GM21528 (cell line): Measurements from ENCODE around the gene NEO1.
A peak's percentile ranks its signal among the peaks of the same experiment; 100 is the strongest.

Experiments used
- ATAC-seq: cut with Tn5 transposase; IDR thresholded peaks from one replicate; pipeline ENCODE4 v1.9.1; 2021; ENCODE audit warnings: mild to moderate bottlenecking, moderate library complexity; ENCODE audit not compliant: unreplicated experiment, low FRiP score

Gene NEO1

DNA sequence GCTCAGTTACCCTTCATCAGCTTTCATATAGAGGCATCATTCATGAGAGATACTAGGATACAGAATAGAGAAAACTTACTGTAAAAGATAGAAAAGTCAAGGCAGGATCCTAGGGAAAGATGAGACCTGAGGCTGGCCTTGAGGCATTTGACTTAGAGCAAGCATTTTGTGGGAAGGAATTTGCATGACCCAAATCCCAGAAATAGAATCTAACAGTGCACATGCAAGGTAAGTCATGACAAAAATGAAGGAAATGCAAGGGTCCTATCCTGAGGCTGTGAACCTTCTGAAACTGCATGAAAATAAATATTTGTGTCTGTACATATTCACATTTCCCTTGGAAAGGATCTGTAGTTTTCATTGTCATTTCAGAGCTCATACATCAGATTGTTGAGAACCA is 194.2 kb downstream of the NEO1 start:
- no peak for ATAC-seq

DNA sequence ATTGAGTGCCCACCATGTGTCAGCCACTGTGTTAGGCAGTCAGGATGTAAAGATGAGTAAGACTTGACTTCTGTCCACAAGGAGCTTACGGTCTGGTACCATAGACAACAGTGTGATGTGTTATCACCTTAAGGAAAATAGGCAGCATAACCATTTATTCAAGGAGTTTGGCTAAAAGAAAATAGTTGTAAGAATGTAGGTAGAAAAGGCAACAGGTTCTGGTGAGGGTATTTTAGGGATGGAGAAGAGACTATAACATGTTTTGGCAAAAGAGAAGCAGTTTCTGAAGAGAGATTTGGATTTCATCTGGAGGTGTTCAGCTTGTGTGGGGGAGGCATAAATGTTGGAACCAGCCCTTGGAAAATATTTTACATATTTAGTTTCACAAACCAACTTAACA is 194.6 kb downstream of the NEO1 start:
- ATAC-seq, result no peak

GRCh38 chr15:73247331-73247730 is 195.1 kb downstream of the NEO1 start:
- ATAC-seq, result no peak

DNA sequence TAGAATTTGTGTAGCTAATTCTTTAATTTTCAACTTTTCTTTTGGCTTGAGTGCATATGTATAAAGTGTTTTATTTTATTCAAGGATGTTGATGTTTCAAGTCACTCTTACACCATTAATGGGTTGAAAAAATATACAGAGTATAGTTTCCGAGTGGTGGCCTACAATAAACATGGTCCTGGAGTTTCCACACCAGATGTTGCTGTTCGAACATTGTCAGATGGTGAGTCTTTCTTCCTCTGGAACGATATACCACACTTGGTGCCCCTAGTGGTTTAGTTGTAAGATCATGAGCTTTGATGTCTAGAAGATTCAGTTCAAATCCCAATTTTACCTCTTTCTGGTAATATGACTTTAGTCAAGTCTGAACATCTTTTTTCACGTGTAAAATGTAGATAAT is 197.2 kb downstream of the NEO1 start:
- no peak for ATAC-seq

- ATAC-seq, result no peak
Measured at GRCh38 chr15:73254598-73254997, 202.3 kb downstream of the NEO1 start.

GRCh38 chr15:73258271-73259108 is 206.2 kb downstream of the NEO1 start:
- ATAC-seq, result peak; percentile 55

DNA sequence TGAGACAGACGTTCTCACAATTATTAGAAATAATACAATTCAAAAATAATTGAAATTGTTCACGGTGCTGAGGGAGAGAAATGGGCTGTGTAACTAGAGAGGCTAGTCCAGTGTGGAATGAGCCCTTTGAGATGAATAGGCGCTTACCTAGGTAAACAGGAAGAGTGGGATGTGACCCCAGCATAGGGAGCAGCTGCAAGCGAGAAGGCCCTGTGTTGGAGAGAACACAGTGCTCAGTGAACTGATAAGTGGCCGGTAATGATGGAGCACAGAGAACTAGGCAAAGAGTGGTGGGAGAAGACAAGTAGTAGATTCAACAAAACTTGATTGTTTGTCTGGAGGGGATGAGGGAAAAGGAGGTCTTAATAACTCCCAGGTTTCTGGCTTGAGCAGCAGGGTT is 212.6 kb downstream of the NEO1 start:
- ATAC-seq, result no peak

GRCh38 chr15:73265536-73266153 is 213.4 kb downstream of the NEO1 start:
- ATAC-seq, result no peak

GRCh38 chr15:73268457-73268856 is 216.2 kb downstream of the NEO1 start:
- ATAC-seq, result no peak

DNA sequence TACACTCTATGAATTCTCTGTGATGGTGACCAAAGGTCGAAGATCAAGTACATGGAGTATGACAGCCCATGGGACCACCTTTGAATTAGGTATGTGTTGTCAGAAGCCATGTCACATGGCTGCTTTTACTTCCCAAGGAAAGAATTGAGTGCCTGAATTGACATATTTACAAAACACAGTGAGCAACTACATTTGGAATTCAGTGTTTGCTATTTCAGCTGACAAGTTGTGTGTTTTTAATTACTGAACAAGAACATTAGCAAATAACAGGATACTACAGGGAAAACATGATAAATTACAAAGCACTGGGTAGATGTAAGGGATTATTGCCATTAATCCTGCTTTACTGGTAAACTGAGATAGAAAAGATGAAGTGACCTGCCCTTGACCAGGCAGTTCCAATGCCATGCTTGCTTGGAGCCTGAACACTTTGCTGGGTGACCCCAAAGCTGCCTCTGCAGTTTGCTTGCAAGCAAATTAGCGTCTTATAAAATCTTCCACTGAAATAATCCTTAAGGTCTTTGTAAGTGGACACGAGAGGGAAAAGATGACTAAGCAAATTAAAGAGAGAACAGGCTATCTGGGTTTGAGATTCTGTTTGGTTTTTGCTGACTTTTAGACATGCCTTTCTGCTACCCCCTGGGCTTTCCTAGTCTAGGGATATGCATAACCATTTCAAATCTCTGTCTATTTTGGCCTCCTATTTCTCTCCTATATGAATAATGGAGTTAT is 218.3 kb downstream of the NEO1 start:
- no peak for ATAC-seq

DNA sequence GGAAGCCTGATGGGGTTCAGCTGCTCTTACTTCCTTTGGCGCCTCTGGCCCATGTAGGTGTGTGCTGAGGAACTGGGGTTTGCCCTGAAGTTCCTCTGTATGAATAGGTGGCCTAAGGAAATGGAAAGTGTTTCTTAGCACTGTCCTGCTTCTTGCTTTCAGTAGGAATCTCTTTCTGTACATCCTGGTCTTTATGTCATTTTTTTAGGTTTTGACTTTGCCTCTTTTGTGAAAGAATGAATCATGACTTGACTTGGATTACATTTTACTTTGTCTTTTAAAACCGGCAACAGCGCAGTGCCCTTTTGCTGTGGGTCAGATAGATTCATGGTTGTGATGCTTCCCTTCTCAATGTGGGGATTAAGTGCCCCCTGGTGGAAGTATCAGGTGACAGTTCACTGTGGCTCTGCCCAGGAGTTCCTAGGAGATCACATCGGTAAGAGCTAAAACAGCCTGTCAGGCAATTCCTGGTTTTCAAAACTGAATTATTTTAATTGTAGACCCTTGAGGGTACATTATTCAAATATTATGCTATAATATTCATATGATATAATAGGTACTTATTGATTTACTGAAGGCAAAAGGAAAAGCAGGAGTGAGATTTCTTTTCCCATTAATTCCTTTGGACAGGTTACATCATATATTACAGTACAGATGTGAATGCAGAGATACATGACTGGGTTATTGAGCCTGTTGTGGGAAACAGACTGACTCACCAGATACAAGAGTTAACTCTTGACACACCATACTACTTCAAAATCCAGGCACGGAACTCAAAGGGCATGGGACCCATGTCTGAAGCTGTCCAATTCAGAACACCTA is 221.1 kb downstream of the NEO1 start:
- peak; percentile 63 for ATAC-seq

GRCh38 chr15:73275862-73276261 is 223.6 kb downstream of the NEO1 start:
- no peak for ATAC-seq

GRCh38 chr15:73282567-73283365 is 230.5 kb downstream of the NEO1 start:
- no peak for ATAC-seq

GRCh38 chr15:73283366-73283962 is 231.2 kb downstream of the NEO1 start:
- ATAC-seq, result no peak

DNA sequence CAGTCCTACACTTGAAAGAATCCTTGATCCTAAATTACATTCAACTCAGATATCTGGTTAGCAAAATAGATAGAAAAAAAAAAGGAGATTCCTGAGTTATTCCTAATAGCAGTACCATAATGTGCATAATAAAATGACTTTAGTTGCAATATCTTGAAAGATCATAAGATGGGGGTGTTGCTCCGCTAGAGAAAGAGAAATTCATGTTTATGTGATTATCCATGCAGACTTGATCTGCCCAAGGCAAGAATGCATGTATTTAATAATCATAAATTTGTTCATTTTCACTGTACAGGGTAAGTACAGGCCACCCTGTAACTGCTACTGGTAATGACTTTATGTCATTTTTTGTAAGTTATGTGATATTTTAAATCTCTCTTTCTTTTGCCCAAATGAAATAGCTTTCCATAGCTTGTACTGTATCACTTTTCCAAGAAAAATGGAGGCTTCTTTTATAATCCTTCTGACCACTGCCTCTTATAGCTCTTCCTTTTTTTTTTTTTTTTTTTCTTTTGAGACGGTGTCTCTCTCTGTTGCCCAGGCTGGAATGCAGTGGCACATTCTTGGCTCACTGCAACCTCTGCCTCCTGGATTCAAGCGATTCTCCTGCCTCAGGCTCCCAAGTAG is 231.9 kb downstream of the NEO1 start:
- no peak for ATAC-seq

DNA sequence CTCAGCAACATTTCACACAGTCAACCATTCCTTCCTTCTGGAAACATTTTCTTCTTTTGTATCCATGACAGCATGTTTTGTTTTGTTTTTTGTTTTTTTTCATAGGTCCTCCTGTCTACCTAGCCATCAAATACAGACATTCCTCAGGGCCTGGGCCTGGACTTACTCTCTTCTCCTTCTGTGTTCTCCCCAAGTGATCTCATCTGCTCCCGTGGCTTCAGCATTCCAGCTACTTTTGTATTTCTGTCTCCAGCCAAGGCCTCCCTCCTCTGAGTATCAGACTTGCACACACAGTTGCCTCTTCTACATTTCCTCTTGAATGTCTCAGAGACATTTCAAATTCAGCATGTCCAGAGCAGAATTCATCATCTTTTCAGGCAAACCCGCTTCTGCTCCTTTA is 234.0 kb downstream of the NEO1 start:
- no peak for ATAC-seq

DNA sequence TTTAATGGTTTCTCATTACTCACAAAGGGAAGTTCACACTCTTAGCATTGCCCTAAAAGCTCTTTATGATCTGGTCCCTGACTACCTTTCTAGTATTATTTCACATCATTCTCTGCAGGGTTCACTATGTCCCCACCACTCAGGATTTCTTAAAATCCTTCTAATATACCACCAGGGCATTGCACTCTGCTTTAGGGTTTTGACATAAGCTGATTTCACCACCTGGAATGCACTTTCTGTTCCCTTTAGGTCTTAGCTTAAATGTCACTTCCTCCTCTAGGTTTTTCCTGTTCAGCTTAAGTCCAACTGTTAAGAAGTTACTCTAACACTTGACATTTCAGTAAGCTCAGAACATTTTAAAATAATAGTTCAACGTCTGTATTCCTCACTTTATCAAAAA is 234.8 kb downstream of the NEO1 start:
- ATAC-seq, result no peak

- ATAC-seq, result no peak
Measured at GRCh38 chr15:73291441-73291840, 239.2 kb downstream of the NEO1 start.

DNA sequence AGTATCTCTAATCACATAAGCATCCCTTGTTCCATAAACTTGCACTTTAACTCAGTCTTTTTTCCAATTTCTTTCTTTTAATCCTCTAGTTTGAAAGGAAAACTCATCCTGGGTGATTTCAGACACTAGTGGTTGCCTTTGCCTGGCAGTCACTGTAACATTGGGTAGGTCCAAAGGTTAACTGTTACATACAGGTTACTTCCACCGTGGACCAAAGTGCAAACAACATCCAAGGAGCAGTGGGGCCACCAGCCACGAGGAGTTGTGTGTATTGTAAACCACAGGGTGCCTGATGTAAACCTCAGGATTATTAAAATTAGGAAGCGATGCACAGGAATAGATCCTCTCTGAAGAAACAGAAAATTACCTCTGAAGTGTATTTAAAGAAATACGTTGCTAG is 241.5 kb downstream of the NEO1 start:
- ATAC-seq, result no peak
